ENCODE measurements around the gene GPR35.

Gene GPR35, protein sequence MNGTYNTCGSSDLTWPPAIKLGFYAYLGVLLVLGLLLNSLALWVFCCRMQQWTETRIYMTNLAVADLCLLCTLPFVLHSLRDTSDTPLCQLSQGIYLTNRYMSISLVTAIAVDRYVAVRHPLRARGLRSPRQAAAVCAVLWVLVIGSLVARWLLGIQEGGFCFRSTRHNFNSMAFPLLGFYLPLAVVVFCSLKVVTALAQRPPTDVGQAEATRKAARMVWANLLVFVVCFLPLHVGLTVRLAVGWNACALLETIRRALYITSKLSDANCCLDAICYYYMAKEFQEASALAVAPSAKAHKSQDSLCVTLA

DNA sequence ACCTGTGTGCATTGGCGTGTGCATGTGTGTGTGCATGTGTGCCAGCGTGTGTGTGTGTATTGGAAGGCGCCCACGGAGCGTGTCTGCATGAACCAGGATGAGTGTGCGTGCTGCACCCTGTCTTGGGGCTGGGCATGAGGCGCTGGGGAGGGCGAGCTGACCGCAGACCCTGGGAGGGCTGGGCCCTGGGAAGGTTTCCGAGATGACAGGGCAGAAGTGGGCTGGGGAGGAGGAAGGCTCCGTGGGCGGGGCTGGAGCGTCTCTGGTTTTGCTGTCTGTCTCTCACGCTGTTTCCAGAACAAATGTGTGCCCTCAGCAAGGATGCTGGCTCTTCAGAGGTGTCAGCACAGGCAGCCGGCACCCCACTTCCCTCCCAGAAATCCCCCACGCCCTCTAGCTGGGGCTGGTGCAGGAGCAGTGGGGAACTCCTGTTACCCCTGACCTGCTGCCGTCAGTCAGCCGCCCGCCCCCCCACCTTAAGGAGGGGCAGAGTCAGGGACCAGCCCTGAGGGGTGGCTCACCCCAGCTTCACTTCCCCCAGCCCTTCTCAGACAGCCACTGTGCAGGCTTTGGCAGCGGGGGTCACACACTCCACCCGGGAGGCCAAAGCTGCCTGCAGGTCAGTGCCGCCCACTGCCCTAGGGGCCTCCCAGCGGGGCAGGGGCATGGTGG is at the start of gene GPR35:
Gene GPR35 (plus strand): TSS at position 531 of the 672 bp plus-strand sequence. CDS start 4,473 bp downstream, outside the sequence.
- peak; percentile 70 to 79 for DNase-seq (ENCODE audit: low read depth in 2 of 2)

DNA sequence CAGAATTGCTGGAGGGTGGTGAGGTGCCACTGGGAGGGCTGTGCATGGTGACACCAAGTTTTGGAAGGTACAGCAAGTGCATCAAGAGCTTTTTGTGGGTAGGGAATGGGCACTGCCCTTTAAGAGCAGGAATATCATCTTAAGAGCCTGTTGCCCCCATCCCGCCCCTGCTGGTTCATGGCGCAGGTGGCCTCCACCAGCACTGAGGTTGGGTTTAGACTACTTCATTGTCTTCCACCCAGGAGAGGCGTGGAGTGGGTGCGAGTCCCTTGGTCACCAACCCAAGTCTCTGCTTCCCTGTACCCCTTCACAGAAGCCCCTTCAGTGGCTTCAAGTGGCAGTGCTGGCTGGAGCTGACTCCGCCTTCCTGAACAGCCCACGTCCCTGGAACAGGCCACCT is 49.2 kb upstream of the GPR35 start:
- DNase-seq (ENCODE audit: low read depth in 2 of 2) = no peak

DNA sequence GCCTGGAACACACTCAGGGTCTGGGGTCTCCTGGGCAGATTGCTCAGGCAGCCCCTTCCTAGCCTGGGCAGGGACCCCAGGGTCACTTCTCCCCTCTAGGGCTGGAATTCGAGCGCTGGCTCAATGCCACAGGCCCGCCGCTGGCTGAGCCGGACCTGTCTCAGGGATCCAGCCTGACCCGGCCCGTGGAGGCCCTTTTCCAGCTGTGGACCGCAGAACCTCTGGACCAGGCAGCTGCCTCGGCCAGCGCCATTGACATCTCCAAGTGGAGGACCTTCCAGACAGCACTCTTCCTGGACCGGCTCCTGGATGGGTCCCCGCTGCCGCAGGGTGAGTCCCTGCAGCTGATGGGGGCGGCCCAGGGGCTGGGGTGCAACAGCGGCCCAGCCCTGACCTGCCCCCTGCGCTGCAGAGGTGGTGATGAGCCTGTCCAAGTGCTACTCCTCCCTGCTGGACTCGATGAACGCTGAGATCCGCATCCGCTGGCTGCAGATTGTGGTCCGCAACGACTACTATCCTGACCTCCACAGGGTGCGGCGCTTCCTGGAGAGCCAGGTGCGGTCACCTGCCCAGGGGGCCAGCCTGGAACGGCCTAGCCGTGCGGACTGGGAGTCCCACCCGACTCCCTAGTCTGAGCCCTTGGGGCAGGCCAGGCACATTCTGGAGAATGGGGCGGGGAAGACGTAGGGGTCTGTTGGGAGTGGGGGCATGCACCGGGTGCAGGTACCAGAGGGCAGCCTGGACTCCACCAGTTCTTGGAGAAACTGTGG is 48.7 kb upstream of the GPR35 start:
- no peak for DNase-seq (ENCODE audit: low read depth in 2 of 2)

DNA sequence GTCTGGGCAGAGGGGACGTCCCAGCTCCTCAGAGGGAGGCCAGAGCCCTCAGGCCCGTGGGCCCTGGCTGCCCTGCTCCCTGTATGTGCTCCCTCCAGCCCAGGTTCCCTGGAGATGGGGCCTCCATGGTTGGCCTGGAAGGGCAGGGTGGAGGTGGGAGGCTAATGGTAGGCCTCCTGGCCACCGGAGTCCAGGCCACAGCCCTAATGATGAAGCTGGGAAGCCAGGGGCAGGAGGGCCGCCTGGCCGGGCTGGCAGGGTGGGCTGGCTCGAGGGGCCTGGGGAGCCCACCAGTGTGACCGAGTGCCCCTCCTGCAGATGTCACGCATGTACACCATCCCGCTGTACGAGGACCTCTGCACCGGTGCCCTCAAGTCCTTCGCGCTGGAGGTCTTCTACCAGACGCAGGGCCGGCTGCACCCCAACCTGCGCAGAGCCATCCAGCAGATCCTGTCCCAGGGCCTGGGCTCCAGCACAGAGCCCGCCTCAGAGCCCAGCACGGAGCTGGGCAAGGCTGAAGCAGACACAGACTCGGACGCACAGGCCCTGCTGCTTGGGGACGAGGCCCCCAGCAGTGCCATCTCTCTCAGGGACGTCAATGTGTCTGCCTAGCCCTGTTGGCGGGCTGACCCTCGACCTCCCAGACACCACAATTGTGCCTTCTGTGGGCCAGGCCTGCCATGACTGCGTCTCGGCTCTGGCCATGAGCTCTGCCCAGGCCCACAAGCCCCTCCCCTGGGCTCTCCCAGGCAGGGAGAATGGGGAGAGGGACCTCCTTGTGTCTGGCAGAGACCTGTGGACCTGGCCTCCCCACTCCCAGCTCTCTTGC is 47.8 kb upstream of the GPR35 start:
- no peak for DNase-seq (ENCODE audit: low read depth in 2 of 2)

DNA sequence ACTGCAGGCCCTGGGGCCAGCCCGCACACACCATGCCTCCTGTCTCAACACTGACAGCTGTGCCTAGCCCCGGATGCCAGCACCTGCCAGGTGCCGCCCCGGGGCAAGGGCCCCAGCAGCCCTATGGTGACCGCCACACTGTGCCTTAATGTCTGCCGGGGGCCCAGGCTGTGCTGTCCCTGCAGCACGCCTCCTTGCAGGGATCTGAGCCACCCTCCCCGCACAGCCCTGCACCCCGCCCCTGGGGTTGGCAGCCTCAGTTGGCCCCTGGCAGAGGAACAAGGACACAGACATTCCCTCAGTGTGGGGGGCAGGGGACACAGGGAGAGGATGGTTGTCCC is 47.2 kb upstream of the GPR35 start:
- DNase-seq (ENCODE audit: low read depth in 2 of 2) = no peak

DNA sequence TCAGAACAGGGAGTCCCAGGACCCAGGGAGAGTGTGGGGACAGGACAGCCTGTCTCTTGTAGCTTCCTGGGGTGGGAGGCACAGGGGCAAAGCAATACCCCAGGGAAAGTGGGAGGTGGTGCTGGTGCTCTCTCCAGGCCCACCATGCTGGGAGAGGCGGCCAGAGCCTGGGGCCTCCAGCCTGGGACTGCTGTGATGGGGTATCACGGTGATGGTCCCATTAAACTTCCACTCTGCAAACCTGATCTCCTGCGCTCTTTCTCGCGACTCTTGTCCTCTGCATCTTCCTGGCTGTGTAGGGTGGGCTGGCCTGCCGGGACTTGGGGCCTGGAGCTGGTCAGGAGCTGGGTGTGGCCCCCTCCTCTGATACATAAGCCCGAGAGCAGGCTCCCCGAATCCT is 46.8 kb upstream of the GPR35 start:
- no peak for DNase-seq (ENCODE audit: low read depth in 2 of 2)

DNA sequence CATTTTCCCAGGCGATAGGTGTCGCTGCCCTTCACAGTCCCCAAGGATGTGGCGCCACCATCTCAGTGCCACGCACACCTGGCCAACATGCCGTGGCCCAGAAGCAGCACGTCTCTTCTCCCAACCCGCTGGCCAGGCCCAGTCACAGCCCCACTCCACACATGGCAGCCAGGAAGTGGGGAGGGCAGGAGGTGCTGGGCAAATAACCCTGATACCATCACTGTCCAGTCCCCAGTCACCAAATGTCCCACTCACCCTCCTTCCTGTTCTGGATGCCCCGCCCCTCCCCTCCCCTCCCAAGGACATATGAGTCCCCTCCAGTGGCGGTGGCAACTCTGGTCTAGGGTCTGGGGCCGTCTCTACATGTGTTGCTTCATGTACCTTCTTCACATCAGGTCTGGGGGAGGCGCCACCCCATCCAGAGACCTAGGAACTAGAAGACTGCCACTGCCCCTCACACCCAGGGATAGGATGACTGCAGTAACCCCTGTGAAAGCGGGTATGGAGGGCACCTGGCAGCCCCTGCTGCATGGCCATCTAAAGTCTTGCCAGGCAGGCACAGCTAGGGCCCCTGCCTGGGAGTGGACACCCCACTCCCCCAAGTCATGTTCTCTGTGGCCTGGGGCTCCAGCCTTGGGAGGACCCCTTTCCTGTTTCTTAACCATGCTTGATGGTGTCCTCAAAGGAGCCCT is 46.1 kb upstream of the GPR35 start:
- no peak for DNase-seq (ENCODE audit: low read depth in 2 of 2)

DNA sequence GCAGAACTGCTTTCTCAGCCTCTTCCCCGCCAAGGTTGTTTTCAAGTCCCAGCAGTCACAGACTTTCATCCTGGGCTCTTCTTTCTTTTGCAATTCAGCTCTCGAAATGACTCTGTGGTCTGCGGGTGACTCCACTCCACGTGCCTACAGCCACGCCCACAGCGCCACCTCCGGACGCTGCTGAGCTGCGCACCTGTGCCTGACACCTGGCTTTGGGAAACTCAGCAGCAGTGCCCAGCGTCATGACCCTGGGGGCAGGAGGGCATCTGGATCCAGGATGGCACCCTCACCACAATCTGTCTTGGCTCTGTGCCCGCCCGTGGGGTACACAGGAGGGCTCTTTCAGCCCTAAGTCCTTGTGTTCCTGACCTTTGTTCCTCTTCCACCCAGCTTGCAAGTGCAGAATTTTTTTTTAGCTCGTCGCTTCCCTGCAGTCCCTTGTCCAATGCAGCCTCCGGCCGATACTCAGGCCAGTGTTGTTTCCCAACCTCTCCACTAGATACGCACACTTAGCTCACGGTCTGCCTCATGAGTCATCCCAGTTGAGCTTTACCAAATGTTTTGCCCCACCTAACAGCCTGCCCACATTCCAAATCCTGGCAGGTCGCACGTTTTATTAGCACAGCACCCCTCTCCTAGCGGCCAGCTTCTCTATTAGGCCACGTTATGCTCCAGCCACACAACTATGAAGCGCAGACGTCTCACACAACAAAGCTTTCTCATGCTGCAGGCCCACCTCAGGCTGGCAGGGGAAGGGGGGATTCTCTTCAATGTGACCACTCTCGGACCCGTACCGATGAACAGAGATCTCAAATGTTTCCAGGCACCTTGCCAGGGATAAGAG is 45.3 kb upstream of the GPR35 start:
- peak; percentile 60 to 72 for DNase-seq (ENCODE audit: low read depth in 2 of 2)

DNA sequence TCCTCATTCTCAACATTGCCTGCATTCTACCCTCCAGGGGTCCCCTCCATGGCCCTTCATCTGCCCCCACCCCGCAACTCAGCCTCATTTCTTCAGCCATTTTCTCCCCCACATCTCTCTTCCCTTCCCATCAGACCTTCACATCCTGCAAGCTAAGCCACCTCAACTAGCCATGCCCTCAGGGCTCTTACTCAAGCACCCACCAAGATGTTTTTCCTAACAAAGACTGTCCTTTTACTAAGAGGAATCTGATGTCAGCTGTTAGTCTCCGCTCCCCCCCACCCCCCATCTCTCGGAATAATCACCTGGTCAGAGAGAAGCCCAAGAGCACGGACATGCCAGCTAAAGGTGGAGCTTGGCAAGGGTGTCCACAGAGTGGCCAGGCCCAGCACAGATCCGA is 43.5 kb upstream of the GPR35 start:
- DNase-seq (ENCODE audit: low read depth in 2 of 2) = no peak

DNA sequence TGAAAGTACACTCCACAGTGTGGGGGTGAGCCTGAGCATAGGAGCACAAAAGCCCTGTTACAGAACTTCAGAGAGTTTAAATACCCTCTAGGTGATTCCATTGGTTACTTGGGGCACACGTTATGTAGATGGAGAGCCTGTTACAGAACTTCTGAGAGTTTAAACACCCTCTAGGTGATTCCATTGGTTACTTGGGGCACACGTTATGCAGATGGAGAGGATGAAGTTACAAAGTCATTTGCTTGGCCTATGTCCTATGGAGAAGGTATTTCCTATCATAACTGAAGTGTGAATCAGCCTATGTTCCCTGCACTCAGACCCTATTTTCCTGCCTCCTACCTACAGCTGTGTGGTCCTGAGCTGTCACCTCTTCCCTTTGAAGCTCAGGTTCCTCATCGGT is 42.5 kb upstream of the GPR35 start:
- DNase-seq (ENCODE audit: low read depth in 2 of 2) = no peak

DNA sequence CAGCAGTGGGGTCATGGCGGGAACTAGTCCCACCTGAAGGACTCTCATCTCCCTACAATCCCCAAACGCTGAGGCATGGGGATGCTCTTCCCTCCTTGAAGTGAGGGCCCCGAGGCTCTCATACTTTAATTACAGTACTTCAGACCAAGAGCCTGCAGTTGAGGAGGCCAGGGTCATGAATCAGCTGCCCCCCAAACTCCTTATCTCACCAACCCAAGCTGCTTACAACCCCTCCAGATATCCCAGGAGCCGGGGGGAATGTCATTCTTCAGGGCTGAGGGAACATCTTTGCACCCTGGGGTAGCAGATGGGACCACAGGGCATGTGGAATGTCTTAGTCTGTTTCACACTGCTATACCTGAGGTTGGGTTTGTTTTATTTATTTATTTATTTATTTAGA is 41.5 kb upstream of the GPR35 start:
- no peak for DNase-seq (ENCODE audit: low read depth in 2 of 2)

DNA sequence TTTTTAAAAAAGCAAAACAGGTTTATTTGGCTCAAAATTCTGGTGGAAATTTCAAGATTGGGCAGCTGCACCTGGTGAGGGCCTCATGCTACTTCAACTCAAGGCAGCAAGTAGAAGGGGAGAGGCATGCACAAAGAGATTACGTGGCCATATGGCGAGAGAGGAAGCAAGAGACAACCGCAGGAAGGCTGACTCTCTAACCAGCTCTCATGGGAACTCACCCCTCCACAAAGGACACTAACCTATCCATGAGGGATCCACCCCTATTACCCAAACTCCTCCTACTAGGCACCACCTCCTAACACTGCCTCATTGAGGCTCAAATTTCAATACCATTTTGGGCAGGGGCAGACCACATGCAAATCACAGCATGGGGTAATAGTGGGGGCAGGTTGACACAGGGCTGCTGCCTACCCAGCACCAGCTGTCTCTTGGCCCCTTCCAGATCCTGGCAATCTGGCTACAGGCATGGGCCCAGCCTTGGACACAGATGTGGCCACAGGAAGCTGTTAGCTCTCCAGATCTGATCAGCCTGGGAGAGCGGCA is 40.7 kb upstream of the GPR35 start:
- no peak for DNase-seq (ENCODE audit: low read depth in 2 of 2)

DNA sequence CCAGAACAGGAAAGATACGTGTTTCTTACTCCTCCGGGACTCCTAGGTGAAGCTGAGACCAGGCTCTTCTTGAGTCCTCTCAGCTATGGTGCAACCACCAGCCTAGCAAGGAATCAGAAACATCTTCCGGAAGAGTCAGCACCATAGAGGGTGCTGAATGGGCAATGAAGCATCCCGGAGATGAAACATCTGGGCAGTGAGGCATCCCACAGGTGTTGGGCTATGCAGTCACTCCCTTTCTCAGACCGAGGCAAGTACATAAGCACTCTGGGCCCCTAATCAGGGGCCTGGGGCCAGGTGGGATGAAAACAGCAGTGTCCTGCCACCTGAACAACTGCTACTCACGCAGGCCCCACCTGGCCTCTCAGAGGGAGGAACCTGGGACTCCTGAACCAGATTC is 40.2 kb upstream of the GPR35 start:
- DNase-seq (ENCODE audit: low read depth in 2 of 2) = no peak

DNA sequence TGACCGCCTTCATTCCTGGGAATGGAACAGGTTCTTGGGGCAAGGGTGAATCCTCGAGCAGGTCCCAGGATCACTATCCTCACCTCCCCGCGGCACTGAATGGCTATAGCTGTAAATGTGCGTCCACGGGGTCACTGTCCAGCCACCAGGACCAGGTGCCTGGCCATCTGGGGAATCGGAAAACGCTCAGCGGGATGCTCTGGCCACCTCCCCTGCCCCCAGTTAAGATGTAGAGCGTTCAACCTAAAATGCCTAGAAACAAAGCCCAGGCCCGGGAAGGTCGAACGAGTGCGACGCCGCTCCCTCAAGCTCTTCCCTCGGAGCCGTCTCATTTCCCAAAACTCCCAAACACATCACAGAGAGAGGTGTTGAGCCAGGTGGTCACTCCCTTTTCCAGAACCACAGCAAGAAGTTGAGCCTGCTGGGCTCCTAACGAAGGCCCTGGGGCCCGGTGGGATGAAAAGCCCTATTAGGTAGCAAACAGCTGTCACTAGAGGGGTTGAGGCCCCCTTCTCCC is 39.5 kb upstream of the GPR35 start:
- no peak for DNase-seq (ENCODE audit: low read depth in 2 of 2)

DNA sequence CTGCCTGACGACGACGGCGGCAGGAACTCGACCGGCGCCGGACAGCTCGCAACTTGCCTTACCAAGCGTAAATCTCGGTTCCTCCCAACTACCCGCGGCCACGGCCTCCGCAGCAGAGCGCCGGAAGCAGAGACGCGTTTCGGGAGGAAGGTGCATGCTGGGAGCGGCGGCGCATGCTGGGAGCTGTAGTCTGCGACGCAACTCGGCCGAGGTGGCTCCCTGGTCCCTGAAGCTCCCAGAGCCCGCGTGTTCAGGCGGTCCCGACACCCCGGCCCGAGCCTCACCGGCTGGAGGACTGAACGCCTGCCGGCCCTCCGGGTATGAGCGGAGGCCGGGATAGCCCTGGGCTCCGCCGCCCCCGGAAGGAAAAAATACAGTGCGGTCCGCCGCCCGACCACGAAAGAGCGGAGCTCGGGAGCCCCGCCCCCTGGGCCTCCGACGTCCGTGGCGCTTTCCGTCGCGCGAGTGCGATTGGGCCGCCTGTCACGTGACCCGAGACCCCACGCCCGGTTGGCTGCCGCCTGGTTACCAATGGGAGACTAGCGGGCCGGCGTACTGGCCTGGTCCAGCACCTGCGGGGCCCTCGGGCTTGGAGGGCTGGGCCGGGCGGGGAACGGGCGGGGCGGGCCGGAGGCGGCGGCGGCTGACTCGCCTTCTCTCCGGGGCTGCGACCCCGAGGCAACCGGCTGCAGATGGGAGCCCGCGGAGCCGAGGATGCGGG is 38.9 kb upstream of the GPR35 start, which contains the start of gene CAPN10:
Gene CAPN10 (plus strand): TSS at position 537 of the 721 bp plus-strand sequence. CDS start 178 bp downstream, at position 715.
- peak; percentile 93 to 96 for DNase-seq (ENCODE audit: low read depth in 2 of 2)

DNA sequence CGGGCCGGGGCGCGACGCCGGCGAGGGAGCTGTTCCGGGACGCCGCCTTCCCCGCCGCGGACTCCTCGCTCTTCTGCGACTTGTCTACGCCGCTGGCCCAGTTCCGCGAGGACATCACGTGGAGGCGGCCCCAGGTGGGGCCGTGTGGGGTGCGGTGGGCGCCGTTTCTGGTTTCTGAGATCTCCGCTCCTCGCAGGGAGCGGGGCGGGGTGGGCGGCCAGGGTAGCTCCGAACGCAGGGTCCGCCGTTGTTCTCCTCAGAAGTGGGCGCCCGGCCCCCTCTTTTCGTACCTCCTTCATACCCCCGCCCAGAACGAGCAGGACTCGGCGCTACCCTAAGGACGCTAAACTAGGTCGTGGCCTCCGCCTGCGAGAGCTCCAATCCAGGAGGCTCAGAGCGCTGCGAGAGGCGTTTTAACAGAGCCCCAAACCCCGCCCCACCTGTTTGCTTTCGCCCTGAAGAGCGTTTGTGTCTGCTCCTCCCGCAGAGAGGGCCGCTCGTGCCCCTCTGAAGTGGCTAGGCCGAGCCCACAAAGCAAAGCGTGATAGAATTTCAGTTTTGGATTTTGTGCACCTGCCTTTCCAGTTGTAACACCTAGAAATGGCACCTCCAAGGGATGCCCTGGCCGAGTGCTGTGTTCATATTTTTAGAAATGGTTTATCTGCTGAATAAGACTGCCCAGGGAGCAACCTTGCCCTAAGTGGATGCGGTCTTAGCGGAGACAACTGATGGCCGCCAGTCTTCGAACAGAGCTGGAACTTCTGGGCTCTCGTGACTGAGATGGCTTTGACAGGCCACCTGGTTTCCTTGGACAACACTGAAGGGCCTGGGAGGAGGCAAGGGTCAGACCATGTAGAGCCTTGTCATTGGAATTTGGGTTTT is 38.1 kb upstream of the GPR35 start:
- peak in 1 of 2 donors; percentile 36 for DNase-seq (ENCODE audit: low read depth in 2 of 2)

DNA sequence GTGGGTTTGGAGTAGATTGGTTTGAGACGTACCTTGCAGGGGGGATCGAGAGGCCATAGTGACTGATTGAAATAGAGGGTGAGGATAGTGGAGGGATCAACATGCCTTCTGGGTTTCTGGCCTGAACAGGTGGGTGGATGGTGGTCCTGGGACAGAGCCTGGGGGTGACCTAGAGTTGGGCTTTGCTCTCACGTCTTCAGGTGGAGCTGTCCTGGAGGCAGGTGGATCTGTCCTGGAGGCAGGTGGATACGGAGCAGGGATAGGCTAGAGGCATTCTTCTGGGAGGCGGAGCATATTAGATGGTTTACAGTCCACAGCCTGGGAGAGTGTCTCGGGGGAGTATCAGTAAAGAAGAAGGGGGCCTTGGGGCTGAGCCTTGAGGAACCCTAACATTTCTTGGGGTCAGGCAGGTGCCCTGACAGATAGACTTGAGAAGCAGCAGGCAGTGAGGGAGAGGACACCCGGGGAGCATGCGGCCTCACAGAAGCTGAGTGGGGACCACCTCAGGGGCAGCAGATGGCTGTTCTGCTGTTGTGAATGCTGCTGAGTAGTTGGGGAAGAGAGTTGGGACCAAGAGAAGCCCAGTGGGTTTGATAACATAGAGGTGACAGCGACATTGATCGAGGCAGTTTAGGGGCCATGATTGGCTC is 37.1 kb upstream of the GPR35 start:
- DNase-seq (ENCODE audit: low read depth in 2 of 2) = no peak

DNA sequence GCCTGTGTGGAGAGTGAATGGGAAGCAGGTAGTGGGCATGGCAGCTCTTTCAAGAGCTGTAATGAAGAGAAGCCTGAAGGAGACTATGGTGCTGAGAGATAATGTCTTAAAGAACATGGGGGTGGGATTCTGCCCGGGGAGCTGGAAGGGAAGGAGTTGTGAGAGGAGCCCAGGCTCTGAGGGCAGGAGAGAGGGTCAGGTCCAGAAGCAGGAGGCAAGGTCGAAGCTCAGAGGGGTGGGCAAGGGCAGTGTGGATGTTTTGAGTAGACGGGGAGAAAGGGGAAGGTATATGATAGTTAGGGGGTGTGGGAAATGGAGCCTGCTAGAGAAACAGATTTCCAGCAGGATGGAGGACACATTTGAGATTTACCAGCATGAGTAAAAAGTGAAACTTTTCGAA is 36.6 kb upstream of the GPR35 start:
- DNase-seq (ENCODE audit: low read depth in 2 of 2) = no peak
